Measurements from ENCODE around the gene RRP7A.

- no peak for TF ChIP-seq CTCF (conservative IDR thresholded peaks at IDR 0.05; ENCODE audit: low read depth, low read length)
- no peak for TF ChIP-seq EZH2 (IDR thresholded peaks at IDR 0.05; ENCODE audit: low read length, unreplicated experiment)
Measured at GRCh38 chr22:42500836-42501179, 18.8 kb downstream of the RRP7A start.

Data from PC-3 (cell line).